Glomerular endothelial cell (primary cell): ENCODE data around the gene ATRIP. TPM values are rescaled to one million over a fixed set of nuclear protein-coding genes. Genes with fewer than 3 reads are reported as not detected.

ENCODE experiments used
- DNase-seq: peaks from one replicate; pipeline ENCODE4 v3.0.0-alpha.2; 2011; ENCODE audit warnings: low read depth, low spot score; ENCODE audit errors: extremely low read depth
- total RNA-seq: library from RNA; depleted of rRNA; stranded (reverse); fragments of >200 nt; gene quantifications from 2 replicates; pipeline ENCODE4 v1.2.3, GENCODE V29; 2015

ATRIP gene
- total RNA-seq, 1 donor from 2014 or later, result 8.6 TPM

DNA sequence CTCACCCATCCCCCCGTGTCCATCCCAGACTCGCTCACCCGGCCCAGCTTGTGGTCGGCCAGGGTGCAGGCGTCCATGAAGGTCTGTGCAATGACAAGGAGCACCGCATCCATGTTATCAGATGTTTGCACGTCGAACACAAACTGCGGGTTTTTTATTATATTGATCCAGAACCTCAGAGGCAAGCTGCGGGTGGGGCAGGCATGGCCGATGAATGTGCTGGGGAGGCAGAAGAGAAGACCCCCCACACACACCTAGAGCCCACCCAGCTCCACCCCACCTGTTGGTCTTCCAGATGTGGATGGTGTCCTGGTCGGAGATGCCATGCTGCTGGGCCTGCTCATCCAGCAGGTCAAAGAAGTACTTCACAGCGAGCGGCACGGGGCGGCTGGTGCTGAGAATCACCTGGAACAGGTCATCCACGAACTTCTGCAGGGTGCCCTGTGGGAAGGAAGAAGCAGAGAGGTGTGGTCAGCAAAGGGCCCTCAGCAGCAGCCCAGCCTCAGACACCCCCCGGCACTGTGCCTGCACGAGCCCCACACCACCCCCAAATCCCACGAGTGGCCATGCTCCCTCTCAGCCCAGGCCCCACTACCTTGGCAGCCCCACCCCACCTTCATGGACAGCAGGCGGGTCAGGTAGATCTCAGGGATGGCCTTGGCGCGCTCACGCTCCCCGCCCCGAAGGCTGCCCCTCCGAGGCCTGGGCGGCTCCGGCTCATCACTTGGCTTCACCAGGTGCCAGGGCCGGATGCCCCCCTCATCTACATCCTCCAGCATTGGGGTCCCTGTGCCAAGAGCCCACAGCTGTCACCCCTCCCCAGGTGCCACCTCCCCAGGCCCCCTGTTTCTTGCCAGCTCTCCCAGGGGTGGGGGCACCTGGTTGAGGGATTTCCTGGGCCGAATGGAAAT is 37.0 kb upstream of the ATRIP start:
- DNase-seq, result no peak

DNA sequence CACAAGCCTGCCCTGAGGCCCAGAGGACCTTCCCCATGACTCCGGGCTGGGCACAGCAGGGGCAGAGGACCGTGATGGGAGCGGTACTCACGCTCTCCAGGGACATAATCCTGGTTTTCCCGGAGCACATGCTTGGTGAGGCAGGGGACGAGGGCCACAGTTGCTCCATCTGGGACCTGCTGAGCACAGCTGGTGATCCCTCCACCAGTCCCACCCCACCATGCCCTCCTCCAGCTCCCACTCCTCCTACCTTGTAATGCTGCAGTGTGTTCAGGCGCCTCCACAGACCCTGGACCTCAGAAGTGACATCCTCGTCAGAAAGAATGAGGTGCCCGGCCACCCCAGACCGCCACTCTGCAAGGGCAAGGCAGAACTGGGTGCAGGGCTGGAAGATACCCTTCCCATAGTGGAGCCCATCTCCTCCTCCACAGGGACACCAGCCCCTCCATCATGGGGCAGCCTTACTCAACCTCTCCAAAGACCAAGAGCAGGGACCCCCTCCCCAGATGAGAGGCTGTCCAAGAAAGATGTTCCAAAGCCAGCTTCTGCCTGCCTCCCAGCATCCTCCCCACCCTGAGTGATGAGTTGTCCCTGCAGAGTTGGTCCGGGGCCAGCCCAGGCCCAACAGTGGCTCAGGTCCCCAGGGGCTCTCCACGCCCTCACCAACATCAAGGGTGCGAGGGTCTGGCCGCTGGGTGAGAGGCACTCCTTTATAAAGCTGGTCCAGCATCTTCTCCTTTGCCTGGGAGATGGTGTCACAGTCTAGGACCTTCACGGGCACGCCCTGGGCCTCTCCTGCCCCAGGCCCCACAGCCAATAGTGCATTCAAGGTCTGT is 36.1 kb upstream of the ATRIP start:
- DNase-seq, result no peak

DNA sequence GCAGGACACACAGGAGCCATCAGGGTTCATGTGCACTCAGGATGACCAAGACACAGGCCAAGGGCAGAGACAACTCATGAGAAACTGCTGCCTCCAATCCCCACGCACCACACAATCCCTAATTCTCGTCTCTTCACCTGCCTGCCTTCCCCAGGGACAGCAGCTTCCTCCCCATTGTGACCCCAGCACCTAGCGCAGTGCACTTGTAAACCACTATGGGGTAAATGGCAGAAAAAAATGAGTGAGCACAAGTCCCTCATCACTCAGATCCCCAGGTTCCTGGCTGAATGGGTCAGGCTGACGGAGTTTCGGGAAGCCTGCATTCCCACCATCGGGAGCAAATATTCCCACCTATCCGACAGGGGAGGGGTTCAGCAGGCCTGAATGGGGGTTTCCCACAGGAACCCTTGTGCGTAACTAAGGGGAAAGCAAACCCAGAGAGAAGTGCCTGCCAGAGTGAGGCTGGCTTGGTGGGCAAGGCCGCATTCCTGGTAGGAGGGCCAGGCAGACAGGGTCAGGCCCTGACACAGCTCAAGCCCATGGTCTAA is 35.4 kb upstream of the ATRIP start:
- no peak for DNase-seq

DNA sequence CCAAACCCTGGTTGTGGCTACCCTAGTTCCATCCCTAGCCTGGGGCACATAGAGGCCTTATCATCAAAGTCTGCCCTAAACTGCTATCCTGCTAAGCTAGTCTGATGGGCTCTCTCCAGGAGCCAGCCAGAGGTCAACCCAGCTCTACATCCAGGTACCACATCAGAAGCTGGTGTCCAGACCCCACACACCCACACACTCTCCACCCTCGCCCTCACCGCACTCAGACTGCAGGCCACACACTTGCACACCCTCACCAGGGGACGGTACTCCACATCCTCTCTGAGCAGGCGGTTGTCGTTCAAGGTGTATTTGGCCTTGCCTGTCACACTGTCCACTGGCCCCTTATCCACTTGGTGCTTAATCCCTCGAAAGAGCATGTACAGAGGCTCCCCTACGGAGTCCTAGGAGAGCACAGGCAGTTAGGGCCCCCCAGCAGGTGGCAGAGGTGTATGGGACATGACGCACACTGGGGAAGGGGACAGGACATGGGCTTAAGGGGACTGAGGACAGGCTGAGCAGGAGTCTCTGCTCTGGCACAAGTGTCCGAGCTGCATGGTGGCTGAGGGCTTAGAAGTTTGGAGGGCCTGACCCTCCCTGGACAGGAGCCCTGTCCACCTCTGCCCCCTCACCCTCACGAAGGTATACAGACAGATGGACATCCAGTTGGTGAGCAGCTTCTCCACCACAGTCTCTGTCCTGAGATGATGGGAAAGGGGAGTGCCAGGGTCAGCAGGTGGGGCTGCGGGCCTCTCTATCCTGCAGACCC is 34.7 kb upstream of the ATRIP start:
- no peak for DNase-seq

DNA sequence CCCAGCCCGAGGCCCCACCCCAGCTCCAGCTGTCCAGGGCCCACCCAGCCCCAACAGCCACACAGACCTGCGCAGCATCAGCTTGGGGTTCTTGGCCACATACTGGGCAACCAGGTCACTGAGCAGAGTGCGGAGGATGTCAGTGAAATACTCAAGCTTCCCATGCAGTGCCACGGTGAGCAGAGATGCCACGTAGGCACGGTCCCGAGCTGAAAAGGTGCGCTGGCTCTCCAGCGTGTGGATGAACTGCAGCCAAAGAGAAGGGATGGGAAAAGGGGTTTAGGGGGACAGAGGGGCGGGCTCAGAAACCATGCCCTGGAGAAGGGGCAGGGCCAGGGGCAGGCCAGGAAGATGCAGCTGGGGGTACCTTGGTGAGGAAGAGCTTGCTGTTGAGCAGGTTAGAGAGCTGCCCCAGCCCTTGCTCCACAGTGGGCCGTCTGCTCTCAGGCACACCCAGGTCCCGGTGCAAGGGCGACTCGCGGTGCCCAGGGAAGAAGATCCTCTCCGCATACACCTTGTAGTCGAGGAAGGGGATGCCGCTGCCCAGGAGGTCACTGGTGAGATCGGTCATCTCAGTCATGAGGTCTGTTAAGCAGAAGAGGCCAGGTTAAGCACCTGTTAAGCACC is 34.0 kb upstream of the ATRIP start:
- DNase-seq, result no peak

DNA sequence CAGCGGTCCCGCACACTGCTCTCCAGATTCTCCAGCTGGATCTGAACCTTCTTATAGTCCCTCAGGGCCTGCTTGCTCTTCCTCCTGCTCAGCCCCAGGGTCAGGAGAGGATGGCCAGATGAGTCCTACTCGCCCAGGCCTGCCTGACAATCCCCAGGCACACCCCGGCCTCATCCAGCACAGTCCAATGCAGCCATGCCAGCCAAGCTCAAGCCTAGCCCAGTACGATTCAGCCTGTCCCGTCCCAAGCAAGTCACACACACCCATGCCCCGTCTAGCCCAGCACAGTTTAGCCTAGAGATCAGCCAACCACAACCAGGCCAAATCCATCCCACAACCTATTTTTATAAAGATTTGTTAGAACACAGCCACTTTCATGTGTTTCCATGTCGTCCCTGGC is 33.5 kb upstream of the ATRIP start:
- DNase-seq, result no peak

DNA sequence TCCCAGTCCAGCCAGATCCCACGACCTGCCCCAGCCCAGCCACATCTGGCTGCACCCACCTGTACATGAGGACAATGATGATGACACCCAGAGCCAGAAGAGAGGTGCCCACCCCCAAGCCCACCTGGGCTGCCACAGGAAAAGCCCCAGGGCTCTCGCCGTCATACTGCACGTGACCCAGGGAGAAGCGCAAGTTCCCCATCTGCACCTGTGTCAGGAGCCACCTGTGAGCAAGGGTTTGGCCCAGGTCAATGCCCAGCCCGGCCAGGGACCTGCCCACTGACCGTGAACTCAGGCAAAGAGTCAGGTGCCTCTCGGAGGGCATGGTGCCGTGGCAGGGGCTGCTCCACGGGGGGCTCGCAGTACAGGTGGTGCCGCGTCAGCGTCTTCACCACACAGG is 32.9 kb upstream of the ATRIP start:
- DNase-seq, result no peak

DNA sequence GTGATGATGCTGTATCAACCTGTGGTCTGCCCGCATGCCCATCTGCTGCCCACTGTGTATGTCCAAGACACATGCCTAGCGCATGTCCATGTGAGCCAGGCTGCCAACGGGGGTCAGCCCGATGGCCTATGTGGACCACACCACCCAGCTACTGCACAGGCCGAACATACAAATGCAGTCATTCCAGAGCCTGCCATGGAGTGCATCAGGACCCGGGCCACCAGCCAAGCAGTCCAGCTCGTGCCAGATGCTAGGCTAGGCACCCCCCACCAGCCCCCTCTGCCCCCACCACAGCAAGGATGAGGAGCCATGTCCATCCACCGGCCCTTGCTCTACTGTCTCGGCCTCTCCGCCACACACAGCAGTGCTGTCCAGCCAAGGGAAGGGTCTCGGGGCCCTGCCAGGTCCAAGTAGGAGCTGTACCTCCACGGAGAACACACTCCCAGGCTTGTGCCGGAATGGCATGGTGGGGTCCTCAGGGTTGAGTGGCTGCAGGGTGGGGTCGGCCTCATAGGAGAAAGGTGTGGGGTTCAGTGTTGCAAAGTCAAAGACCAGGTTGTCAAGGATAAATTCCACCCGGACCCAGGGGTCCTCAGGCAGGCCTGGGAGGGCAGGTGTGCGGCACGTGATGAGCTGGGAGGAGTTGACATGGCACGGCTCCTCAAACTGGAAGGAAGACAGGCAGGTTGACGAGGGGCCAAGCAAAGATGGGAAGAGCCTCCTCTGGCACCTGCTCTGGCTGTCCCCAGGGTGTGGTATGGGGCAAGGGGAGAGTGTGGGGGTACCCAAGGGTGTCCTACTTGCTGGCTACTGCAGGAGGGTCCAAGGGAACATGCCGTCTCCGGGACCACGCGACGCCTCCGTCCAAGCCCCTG is 31.9 kb upstream of the ATRIP start:
- no peak for DNase-seq

DNA sequence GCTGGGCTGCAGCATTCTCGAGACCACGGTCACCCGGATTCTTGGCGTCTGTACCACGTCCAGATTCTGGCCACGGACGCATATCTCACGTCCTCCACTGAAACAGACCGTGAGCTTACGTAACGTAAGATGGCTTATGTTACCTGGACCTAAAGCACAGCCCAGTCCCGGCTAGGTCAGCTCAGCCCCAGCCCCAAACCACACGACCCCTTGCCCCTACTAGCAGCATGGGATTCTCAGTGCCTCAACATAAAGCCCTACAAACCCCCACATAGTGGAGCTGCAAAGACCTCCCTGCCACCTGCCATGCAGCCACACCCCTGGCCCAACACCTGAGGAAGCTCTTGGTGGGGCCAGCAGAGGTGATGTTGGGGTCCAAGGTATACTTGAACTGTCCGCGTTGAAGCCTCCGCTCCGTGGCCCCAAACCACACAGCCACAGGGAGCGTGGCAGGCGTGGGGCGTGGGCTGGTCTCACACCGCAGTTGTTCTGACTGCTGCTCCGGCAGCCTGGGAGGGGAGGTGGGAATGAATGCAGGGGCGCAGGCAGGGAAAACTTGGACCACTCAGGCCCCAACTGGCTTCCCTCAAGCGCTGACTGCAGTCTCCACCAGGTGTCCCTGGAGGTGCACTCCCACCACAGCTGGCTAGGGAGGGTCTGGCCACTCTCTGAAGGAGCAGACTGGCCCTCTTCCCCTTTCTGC is 31.1 kb upstream of the ATRIP start:
- no peak for DNase-seq

DNA sequence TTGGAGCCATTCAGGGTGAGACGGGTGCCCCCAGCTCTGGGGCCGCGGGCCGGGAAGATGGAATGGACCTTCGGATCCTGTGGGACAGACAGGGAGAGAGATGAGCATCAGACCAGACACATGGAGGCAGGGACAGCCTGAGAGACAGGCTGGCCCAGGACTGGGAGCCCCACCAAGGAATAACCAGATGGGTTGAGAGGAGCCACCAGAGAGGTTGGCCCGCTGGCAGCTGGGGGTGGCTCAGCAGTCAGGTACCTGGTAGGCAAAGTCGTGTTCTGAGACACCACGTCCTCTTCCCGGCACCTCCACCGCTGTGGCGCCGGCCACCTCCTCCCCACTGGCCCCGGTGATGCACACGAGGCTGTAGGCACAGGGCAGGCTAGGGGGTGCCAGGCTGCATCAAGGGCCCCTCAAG is 30.4 kb upstream of the ATRIP start:
- DNase-seq, result no peak

DNA sequence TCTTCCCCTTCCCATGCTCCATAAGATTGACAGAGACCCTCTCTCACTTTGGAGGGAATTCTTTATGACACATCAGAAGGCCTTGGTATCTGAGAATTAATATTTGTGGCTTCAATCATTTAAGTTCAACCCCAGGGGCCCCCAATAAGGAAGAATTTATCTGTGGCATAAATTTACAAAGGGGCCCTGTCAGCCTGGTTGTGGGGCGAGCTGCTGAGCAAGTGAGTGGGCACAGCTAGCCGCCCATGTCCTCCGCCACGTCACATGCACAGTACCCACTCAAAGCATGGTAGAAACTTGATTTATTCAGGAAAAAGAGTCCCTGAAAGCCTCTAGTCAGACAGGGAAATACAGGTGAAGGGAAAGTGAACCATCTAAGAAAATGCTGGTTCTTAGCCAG is 30.0 kb upstream of the ATRIP start:
- DNase-seq, result no peak

DNA sequence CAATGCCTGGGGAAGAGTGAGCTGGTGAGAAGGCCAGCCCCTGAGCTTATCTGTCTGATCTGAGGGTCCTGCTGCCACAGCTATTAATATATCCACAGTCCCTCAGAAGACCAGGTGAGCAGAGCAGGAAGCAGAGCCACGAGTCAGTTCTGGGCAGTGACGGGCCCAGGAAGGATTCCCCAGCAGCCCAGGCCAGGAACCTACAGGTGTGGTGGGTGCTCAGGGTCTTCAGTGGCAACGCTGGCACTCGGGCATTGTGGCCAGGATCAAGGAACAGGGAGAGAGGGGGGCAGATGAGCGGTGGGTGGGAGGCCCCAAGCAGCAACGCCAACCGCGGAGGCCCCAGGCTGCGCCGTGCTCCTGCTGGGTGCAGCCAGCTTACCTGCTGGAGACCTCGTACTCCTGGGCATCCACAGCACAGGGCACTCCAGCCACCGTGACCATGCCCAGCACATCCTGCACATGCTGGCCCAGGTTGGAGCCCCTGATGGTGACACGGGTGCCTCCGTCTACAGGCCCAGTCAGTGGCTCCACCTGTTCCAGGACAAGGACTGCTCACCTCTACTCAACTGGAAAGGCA is 28.9 kb upstream of the ATRIP start:
- no peak for DNase-seq

DNA sequence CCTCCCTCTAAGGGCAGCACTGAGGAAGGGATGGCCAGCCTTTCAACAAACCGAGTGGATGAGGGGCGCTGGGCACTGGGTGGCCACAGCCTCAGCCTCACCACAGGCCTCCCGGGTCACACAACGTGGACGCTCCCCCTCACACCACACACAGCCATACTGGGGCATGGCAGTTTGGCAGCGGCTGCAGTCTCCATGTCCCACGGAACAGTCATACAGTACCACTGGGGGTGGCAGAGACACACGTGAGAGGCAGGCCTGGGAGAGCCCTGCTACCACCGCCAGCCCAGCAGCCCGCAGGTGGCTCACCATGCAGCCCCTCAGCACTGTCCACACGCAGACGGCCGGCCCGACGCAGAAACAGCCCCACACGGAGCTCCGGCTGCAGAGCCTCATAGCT is 28.4 kb upstream of the ATRIP start:
- no peak for DNase-seq

DNA sequence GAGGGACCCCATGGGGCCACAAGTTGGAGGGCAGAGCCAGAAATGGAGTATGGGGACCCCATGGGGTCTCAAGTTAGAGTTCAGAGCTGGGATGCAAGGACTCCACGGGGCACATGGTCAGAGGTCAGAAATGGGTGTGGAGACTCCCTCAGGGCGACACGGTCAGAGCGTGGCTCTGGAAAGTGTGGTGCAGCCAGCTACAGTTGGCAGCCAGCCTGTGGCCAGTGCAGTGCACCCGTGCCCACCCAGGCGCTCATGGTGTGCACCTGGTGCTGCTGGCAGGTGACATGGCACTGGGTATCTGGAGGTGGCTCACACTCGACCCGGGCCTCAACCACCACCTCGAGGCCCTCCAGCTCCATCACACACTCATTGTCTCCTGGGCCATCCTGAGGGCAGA is 27.9 kb upstream of the ATRIP start:
- DNase-seq, result no peak

DNA sequence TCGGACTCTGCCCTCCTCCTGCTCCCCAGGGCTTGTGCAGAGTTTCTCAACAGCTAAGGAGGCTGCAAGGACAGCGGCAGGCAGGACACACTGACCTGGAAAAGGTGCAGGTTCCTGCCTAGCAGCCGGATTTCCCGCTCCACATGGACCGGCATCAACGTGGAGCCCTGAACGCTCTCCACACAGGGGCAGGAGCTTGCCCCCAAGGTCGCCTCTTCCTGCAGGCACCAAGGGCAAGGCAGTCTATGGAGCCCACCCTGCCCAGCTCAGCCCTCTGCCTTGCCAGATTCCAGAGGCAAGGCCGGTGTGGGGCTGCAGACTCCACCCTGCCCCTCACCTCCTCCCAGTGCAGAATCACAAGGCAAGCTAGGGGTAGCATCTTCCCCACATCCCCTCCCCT is 27.4 kb upstream of the ATRIP start:
- DNase-seq, result no peak

DNA sequence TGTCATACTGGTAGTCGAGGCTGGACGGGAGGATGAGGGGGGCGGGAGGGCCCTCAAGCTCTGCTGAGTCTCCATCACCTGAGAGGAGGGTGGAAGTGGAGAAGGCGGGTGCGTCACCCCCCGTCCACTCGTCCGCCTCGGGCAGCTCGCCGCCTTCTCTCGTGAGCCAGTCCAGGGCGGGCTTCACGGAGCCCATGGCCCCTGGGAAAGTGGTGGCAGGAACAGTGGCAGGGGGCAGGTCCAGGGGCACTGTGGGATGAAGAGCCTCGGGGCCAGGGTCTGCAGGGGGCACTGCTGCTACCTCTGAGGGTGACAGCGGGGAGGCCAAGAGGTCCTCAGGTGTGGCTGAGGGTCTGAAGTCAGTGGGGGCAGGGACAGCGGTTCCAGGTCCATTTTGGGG is 26.9 kb upstream of the ATRIP start:
- DNase-seq, result no peak

DNA sequence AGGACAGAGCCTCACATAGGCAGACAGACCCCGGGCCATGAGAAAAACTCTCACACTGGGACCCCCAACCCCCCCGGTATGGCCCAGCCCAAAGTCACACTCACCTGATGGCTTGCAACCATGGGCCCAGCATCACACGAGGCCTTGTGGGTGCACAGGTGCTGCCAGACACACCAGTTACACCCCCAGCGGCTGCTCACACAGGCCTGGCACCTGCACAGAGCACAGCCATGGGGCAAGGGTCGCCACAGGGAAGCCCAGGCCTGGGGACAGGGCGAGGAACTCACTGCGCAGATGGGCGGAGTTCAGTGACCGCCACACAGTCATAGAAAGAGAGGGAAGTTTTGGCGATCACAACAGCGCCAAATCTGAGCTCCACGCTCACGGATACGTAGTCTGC is 26.0 kb upstream of the ATRIP start:
- no peak for DNase-seq

DNA sequence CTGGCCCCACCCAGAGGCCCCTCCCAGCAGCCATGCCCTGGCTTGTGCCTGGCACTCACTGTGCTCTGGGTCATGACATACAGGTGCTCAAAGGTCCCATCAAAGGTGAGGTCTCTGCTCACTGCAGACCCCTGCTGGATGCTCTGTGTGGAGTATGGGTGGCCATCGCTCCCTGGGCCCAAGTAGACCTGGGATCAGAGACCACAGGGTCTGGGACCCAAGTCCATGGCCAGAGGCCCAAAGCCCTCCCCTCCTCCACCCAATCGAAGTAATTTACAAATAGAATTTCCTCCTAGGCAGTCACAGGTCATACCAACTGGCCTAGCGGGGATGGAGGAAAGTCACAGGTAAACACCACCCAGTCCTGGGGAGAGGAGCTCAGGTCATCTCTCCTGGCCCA is 24.3 kb upstream of the ATRIP start:
- no peak for DNase-seq

DNA sequence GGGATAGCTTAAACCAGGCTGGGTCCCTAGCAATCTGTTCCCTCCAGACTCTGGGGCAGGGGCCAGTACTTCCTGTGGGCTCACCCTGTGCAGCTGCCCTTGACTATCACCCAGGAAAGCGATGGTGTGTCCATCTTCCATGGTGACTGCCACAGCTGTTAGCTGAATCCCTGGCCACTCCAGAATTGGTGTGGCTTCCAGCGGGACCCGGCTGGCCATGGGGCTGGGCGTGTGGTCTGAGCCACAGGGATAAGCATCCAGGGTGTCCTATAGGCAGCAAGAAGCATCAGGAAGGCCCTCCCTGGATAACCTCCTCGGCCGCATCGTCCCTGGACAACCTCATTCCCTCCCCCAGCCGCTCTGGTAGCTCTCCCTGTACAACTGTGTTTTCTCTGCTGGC is 23.9 kb upstream of the ATRIP start:
- DNase-seq, result no peak
